Left lung (tissue), 10 donors: ENCODE data around the gene STOX2. TPM values are rescaled to one million over a fixed set of nuclear protein-coding genes. Genes with fewer than 3 reads are reported as not detected.

Source experiments
- ATAC-seq: fragments of 200-7000 bp; cut with Tn5 transposase; one replicate; pipeline ENCODE4 v1.9.1; 2020; ENCODE audit warnings: moderate library complexity
- DNase-seq, 4 donors: peaks; one replicate each; pipeline ENCODE4 v3.0.0-alpha.2; 2013 to 2020
- H3K27ac ChIP-seq, 2 donors: fragments of 200-600 bp; sonication (generic) in 1 of 2; one replicate each; pipeline versions ENCODE4 v1.5.0 to v1.8.0; 2020 to 2021
- H3K27me3 ChIP-seq, 2 donors: fragments of 200-600 bp; sonication (generic) in 1 of 2; one replicate each; pipeline versions ENCODE4 v1.5.0 to v1.8.0; 2020 to 2021
- H3K36me3 ChIP-seq, 2 donors: fragments of 200-600 bp; sonication (generic) in 1 of 2; one replicate each; pipeline versions ENCODE4 v1.5.0 to v1.8.0; 2020 to 2021
- H3K4me1 ChIP-seq, 2 donors: fragments of 200-600 bp; one replicate each; pipeline ENCODE4 v1.8.0; 2021
- H3K4me3 ChIP-seq, 2 donors: fragments of 200-600 bp; sonication (generic) in 1 of 2; one replicate each; pipeline versions ENCODE4 v1.5.0 to v1.8.0; 2020 to 2021; ENCODE audit warnings: mild to moderate bottlenecking in 1 of 2
- H3K9me3 ChIP-seq, 2 donors: fragments of 200-600 bp; sonication (generic) in 1 of 2; one replicate each; pipeline versions ENCODE4 v1.5.0 to v1.8.0; 2020 to 2021
- CTCF ChIP-seq, 2 donors: fragments of 200-600 bp; sonication (generic) in 1 of 2; IDR thresholded peaks; one replicate each; pipeline versions ENCODE4 v1.5.0 to v1.8.0; 2021; ENCODE audit warnings: antibody characterized with exemption in 2 of 2
- intact Hi-C, 2 donors: fragments of 100-400 bp; cut with DNase I; formaldehyde crosslinking; loops; one replicate each; pipeline versions ENCODE4 v1.11.2 to v1.14.2; 2022
- polyA plus RNA-seq, 6 donors: library from polyadenylated mRNA; unstranded; fragments of 120-200 nt; gene quantifications; one replicate each; pipeline ENCODE4 v1.2.1, GENCODE V29; 2013; ENCODE audit not compliant: insufficient read length in 6 of 6
- total RNA-seq, 2 donors: library from RNA; stranded (reverse); fragmentation: NEBNext Ultra II Directional; extraction: Animal tissue kit (Norgen Biotek cat#: 25700); gene quantifications; one replicate each; pipeline ENCODE4 v1.2.1, GENCODE V29; 2021
- donor health status: DM: no; HTN: yes; CAD: no.
- donor health status: DM: no; HTN: no; CAD: no.

STOX2 gene
- total and polyA plus RNA-seq, 8 donors = 12.4 to 19.5 (median 16.4) TPM

DNA sequence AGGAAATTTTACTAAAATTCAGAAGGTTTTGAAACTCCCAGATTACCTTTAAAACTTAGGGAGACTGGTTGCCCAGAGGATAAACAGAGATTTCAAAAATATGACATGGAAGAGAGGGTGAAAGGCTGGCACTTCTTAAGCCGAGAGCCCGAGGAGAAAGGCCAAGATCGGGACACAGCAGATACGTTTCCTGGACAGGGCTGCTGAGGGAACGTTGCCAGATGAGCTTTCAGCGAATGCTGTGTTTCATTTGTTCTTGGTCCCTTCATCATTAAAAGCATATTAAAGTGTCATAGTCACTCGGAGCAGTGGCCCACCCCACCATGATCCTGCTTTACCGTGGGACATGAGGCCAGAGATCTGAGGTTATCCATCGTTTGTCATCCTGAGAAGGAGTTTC lies 37.9 kb upstream of the STOX2 start:
- Histone ChIP-seq H3K27ac (no peak overlapping the region), H3K4me1 (peaks cover 0 to 4% of the 10 kb centered on the region in 2 donors), H3K36me3 (no peaks in the 10 kb centered on the region), H3K4me3 (no peak overlapping the region), H3K9me3 (no peaks in the 10 kb centered on the region), H3K27me3 (no peaks in the 10 kb centered on the region)
- intact Hi-C loops = no loop called here
- TF ChIP-seq CTCF (IDR thresholded peaks at IDR 0.05) = no peak
- DNase-seq (peak in 1 of 4 donors; percentile 54), ATAC-seq (no peak)

GRCh38 chr4:183870997-183871396 lies 34.1 kb upstream of the STOX2 start:
- no peak overlapping the region for H3K4me3 ChIP-seq
- TF ChIP-seq CTCF (IDR thresholded peaks at IDR 0.05) = no peak
- peaks cover 0 to 13% of the 10 kb centered on the region in 2 donors for H3K4me1 ChIP-seq
- DNase-seq = no peak
- H3K27me3 ChIP-seq = no peaks in the 10 kb centered on the region
- no peaks in the 10 kb centered on the region for H3K36me3 ChIP-seq
- no peak overlapping the region for H3K27ac ChIP-seq
- peak; percentile 21 for ATAC-seq
- no peaks in the 10 kb centered on the region for H3K9me3 ChIP-seq
- intact Hi-C loops = no loop called here

DNA sequence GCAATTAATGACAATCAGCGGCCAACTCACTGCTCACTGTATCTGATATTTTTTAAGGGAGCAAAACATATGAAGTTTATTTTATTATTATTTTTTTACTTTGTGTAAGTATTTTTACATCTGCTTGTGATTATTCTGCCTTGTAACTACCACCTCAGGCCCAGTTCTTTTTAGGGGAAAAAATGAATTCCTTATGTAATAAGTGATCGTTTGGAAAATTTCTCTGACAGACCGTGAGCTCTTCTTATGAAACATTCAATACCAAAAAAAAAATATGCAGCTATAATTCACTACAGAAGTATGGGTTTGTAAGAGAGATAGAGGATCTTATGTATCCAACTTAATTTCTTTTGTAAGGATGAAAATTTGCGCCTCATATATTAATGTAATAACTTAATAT lies 33.5 kb upstream of the STOX2 start:
- TF ChIP-seq CTCF (IDR thresholded peaks at IDR 0.05) = no peak
- no peaks in the 10 kb centered on the region for H3K9me3 ChIP-seq
- no peak overlapping the region for H3K27ac ChIP-seq
- no peak overlapping the region for H3K4me3 ChIP-seq
- intact Hi-C loops = no loop called here
- no peaks in the 10 kb centered on the region for H3K27me3 ChIP-seq
- H3K4me1 ChIP-seq = peaks cover 0 to 19% of the 10 kb centered on the region in 2 donors
- H3K36me3 ChIP-seq = no peaks in the 10 kb centered on the region
- ATAC-seq = no peak
- no peak for DNase-seq

DNA sequence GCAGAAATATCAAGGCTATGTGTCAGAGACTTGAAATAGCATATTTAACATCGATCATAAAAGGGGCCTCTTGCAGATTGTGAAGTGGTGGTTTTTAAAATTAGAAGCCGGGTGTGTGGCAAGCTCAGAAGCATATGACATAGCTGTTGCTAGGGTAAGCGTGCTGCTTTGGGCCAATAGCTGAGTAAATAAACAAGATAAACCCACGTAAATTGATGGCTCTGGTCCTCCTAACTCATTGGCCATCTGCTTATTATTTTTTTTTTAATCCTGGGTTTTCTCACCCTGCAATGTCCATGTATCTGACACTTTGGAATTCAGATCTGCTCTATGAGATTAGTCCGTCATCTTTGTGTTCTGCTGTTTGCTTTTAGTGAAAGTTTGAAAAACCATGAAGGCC lies 32.6 kb upstream of the STOX2 start:
- Histone ChIP-seq H3K27ac (no peak overlapping the region), H3K9me3 (no peaks in the 10 kb centered on the region), H3K4me1 (peaks cover 3 to 28% of the 10 kb centered on the region in 2 donors), H3K27me3 (no peaks in the 10 kb centered on the region), H3K4me3 (no peak overlapping the region), H3K36me3 (no peaks in the 10 kb centered on the region)
- peak in 1 of 4 donors; percentile 77 for DNase-seq
- no peak for TF ChIP-seq CTCF (IDR thresholded peaks at IDR 0.05)
- intact Hi-C loops = no loop called here
- peak; percentile 29 for ATAC-seq

GRCh38 chr4:183873409-183874185 lies 31.5 kb upstream of the STOX2 start:
- H3K9me3 ChIP-seq = no peaks in the 10 kb centered on the region
- no peak overlapping the region for H3K27ac ChIP-seq
- no peaks in the 10 kb centered on the region for H3K36me3 ChIP-seq
- no peak for DNase-seq
- H3K4me3 ChIP-seq = no peak overlapping the region
- intact Hi-C loops = no loop called here
- no peak for ATAC-seq
- H3K27me3 ChIP-seq = no peaks in the 10 kb centered on the region
- H3K4me1 ChIP-seq = peaks cover 3 to 23% of the 10 kb centered on the region in 2 donors
- TF ChIP-seq CTCF (IDR thresholded peaks at IDR 0.05) = no peak
